Measurements from ENCODE around the gene THEMIS. TPM values are rescaled to one million over a fixed set of nuclear protein-coding genes. Genes with fewer than 3 reads are reported as not detected.

Gene THEMIS
- total and polyA plus RNA-seq, 2 experiments from 2014 or later: not detected

DNA sequence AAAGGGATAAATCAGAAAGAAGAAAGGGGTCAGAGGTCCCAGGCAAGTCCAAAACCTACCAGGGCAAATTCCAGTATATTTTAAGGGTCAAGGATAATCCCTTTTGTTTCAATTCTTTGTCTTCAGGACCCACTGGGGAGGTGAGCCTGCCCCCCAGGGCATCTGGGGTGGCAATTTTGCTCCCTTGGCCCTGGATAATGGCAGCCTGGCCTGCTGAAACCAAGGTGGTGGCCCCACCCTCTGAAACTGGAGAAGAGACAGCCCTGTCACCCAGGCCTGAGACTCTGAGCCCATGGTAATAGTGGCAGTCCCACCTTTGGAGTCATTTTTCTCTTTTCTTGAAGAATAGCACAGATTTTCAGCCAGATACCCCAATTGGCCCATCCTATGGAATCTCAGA lies 205.8 kb downstream of the THEMIS start (continued):
- TF ChIP-seq, protein P1, sequence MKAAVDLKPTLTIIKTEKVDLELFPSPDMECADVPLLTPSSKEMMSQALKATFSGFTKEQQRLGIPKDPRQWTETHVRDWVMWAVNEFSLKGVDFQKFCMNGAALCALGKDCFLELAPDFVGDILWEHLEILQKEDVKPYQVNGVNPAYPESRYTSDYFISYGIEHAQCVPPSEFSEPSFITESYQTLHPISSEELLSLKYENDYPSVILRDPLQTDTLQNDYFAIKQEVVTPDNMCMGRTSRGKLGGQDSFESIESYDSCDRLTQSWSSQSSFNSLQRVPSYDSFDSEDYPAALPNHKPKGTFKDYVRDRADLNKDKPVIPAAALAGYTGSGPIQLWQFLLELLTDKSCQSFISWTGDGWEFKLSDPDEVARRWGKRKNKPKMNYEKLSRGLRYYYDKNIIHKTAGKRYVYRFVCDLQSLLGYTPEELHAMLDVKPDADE (IDR thresholded peaks at IDR 0.05): no peak
- TF ChIP-seq EZH2 (IDR thresholded peaks at IDR 0.05; ENCODE audit: low read depth, unreplicated experiment): no peak
- TF ChIP-seq ZNF114 (CRISPR knock-in tag; IDR thresholded peaks at IDR 0.05): no peak
- no peak for TF ChIP-seq EZH2phosphoT487 (IDR thresholded peaks at IDR 0.05; ENCODE audit: unreplicated experiment)

DNA sequence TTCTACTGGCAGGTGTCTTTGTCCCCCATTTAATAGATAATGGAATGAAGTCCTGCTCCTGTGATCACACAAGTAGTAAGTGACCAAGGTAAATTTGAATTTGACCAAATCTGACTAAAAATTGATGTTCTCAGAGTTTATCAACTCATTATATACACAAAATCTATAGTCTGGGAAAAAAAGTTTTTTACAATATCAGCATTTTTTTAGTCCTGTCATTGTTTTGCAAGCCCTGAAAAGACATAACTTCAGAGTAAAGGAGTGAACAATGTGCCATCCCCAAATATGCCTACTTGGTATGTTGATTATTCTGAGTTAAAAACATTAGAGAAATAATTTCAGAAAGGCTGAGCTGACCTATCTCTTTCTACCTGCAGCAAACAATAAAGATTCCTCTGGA lies 209.7 kb downstream of the THEMIS start:
- no peak overlapping the region for H3K4me3 Mint-ChIP-seq
- H3K4me1 Mint-ChIP-seq: peaks cover 4% of the 10 kb centered on the region; the same call in 2 of the 3 replicates
- Histone ChIP-seq H3K79me2 (replicated peaks; ENCODE audit: insufficient read depth) (no peaks in the 10 kb centered on the region), H3F3A (replicated peaks; ENCODE audit: low read depth) (no peaks in the 10 kb centered on the region), H3K27ac (ENCODE audit: low read depth) (no peak overlapping the region), H3K4me2 (no peak overlapping the region), H3K4me1 (ENCODE audit: insufficient read depth) (no peaks in the 10 kb centered on the region), H3K4me3 (no peak overlapping the region), H3K9me2 (ENCODE audit: insufficient read depth) (no peaks in the 10 kb centered on the region), H3K27me3 (ENCODE audit: insufficient read depth) (no peaks in the 10 kb centered on the region), H4K20me1 (replicated peaks; ENCODE audit: insufficient read depth) (no peaks in the 10 kb centered on the region), H3K36me3 (ENCODE audit: insufficient read depth) (no peaks in the 10 kb centered on the region), H2AFZ (no peak overlapping the region)
- H3K9me3 Mint-ChIP-seq: peaks cover 8% of the 10 kb centered on the region; the same call in 2 of the 3 replicates
- no peak overlapping the region for H3K27ac Mint-ChIP-seq
- ATAC-seq (no peak), DNase-seq (ENCODE audit: low spot score) (no peak)
- TF ChIP-seq NANOG (IDR thresholded peaks at IDR 0.05; ENCODE audit: borderline replicate concordance): no peak
- TF ChIP-seq EZH2 (IDR thresholded peaks at IDR 0.05; ENCODE audit: low read depth, unreplicated experiment): no peak
- TF ChIP-seq ZNF331 (CRISPR knock-in tag; IDR thresholded peaks at IDR 0.05; ENCODE audit: low read depth): no peak
- no peak for TF ChIP-seq EZH2phosphoT487 (IDR thresholded peaks at IDR 0.05; ENCODE audit: unreplicated experiment)
- H3K36me3 Mint-ChIP-seq (ENCODE audit: low read depth): no peaks in the 10 kb centered on the region
- no peaks in the 10 kb centered on the region for H3K27me3 Mint-ChIP-seq (ENCODE audit: insufficient read depth, low read depth, poor library complexity)

DNA sequence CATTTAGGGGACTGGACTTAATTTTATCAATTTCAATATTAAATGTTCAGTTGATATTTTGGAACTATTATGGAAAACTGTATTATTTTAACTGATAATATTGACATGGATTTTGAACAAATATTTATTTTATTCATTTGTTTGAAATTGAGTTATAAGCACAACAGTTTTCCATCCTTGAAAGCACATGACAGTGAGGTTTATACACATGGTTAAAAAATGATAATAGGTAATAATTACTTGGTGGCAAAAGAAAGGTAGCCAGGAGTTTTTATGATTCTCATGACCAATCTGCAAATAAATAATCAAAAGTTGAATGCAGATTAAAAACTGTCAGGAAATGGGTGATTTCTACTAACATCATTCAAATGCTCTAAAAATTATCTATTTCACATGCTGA lies 210.3 kb downstream of the THEMIS start:
- H3K27me3 Mint-ChIP-seq (ENCODE audit: insufficient read depth, low read depth, poor library complexity): no peaks in the 10 kb centered on the region
- ATAC-seq: no peak
- H3K4me3 ChIP-seq: no peak overlapping the region
- H3K4me3 Mint-ChIP-seq: no peak overlapping the region
- no peak overlapping the region for H3K27ac Mint-ChIP-seq
- no peaks in the 10 kb centered on the region for H3K27me3 ChIP-seq (ENCODE audit: insufficient read depth)
- H3K4me1 ChIP-seq (ENCODE audit: insufficient read depth): no peaks in the 10 kb centered on the region
- peaks cover 4% of the 10 kb centered on the region; the same call in 2 of the 3 replicates for H3K4me1 Mint-ChIP-seq
- H3K4me2 ChIP-seq: no peak overlapping the region
- H3K27ac ChIP-seq (ENCODE audit: low read depth): no peak overlapping the region
- no peaks in the 10 kb centered on the region for H3K36me3 Mint-ChIP-seq (ENCODE audit: low read depth)
- no peaks in the 10 kb centered on the region for H3K79me2 ChIP-seq (replicated peaks; ENCODE audit: insufficient read depth)
- no peak for DNase-seq (ENCODE audit: low spot score)
- H3K36me3 ChIP-seq (ENCODE audit: insufficient read depth): no peaks in the 10 kb centered on the region
- H3F3A ChIP-seq (replicated peaks; ENCODE audit: low read depth): no peaks in the 10 kb centered on the region
- H4K20me1 ChIP-seq (replicated peaks; ENCODE audit: insufficient read depth): no peaks in the 10 kb centered on the region
- no peak overlapping the region for H2AFZ ChIP-seq
- no peaks in the 10 kb centered on the region for H3K9me2 ChIP-seq (ENCODE audit: insufficient read depth)
- peaks cover 8% of the 10 kb centered on the region; the same call in 2 of the 3 replicates for H3K9me3 Mint-ChIP-seq
- no peak for TF ChIP-seq EZH2phosphoT487 (IDR thresholded peaks at IDR 0.05; ENCODE audit: unreplicated experiment)
- no peak for TF ChIP-seq NANOG (IDR thresholded peaks at IDR 0.05; ENCODE audit: borderline replicate concordance)
- TF ChIP-seq, protein P2, sequence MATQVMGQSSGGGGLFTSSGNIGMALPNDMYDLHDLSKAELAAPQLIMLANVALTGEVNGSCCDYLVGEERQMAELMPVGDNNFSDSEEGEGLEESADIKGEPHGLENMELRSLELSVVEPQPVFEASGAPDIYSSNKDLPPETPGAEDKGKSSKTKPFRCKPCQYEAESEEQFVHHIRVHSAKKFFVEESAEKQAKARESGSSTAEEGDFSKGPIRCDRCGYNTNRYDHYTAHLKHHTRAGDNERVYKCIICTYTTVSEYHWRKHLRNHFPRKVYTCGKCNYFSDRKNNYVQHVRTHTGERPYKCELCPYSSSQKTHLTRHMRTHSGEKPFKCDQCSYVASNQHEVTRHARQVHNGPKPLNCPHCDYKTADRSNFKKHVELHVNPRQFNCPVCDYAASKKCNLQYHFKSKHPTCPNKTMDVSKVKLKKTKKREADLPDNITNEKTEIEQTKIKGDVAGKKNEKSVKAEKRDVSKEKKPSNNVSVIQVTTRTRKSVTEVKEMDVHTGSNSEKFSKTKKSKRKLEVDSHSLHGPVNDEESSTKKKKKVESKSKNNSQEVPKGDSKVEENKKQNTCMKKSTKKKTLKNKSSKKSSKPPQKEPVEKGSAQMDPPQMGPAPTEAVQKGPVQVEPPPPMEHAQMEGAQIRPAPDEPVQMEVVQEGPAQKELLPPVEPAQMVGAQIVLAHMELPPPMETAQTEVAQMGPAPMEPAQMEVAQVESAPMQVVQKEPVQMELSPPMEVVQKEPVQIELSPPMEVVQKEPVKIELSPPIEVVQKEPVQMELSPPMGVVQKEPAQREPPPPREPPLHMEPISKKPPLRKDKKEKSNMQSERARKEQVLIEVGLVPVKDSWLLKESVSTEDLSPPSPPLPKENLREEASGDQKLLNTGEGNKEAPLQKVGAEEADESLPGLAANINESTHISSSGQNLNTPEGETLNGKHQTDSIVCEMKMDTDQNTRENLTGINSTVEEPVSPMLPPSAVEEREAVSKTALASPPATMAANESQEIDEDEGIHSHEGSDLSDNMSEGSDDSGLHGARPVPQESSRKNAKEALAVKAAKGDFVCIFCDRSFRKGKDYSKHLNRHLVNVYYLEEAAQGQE (IDR thresholded peaks at IDR 0.05; ENCODE audit: unreplicated experiment): no peak
- no peak for TF ChIP-seq ZNF331 (CRISPR knock-in tag; IDR thresholded peaks at IDR 0.05; ENCODE audit: low read depth)
- no peak for TF ChIP-seq JUNB (IDR thresholded peaks at IDR 0.05; ENCODE audit: unreplicated experiment)
- TF ChIP-seq, protein P3, sequence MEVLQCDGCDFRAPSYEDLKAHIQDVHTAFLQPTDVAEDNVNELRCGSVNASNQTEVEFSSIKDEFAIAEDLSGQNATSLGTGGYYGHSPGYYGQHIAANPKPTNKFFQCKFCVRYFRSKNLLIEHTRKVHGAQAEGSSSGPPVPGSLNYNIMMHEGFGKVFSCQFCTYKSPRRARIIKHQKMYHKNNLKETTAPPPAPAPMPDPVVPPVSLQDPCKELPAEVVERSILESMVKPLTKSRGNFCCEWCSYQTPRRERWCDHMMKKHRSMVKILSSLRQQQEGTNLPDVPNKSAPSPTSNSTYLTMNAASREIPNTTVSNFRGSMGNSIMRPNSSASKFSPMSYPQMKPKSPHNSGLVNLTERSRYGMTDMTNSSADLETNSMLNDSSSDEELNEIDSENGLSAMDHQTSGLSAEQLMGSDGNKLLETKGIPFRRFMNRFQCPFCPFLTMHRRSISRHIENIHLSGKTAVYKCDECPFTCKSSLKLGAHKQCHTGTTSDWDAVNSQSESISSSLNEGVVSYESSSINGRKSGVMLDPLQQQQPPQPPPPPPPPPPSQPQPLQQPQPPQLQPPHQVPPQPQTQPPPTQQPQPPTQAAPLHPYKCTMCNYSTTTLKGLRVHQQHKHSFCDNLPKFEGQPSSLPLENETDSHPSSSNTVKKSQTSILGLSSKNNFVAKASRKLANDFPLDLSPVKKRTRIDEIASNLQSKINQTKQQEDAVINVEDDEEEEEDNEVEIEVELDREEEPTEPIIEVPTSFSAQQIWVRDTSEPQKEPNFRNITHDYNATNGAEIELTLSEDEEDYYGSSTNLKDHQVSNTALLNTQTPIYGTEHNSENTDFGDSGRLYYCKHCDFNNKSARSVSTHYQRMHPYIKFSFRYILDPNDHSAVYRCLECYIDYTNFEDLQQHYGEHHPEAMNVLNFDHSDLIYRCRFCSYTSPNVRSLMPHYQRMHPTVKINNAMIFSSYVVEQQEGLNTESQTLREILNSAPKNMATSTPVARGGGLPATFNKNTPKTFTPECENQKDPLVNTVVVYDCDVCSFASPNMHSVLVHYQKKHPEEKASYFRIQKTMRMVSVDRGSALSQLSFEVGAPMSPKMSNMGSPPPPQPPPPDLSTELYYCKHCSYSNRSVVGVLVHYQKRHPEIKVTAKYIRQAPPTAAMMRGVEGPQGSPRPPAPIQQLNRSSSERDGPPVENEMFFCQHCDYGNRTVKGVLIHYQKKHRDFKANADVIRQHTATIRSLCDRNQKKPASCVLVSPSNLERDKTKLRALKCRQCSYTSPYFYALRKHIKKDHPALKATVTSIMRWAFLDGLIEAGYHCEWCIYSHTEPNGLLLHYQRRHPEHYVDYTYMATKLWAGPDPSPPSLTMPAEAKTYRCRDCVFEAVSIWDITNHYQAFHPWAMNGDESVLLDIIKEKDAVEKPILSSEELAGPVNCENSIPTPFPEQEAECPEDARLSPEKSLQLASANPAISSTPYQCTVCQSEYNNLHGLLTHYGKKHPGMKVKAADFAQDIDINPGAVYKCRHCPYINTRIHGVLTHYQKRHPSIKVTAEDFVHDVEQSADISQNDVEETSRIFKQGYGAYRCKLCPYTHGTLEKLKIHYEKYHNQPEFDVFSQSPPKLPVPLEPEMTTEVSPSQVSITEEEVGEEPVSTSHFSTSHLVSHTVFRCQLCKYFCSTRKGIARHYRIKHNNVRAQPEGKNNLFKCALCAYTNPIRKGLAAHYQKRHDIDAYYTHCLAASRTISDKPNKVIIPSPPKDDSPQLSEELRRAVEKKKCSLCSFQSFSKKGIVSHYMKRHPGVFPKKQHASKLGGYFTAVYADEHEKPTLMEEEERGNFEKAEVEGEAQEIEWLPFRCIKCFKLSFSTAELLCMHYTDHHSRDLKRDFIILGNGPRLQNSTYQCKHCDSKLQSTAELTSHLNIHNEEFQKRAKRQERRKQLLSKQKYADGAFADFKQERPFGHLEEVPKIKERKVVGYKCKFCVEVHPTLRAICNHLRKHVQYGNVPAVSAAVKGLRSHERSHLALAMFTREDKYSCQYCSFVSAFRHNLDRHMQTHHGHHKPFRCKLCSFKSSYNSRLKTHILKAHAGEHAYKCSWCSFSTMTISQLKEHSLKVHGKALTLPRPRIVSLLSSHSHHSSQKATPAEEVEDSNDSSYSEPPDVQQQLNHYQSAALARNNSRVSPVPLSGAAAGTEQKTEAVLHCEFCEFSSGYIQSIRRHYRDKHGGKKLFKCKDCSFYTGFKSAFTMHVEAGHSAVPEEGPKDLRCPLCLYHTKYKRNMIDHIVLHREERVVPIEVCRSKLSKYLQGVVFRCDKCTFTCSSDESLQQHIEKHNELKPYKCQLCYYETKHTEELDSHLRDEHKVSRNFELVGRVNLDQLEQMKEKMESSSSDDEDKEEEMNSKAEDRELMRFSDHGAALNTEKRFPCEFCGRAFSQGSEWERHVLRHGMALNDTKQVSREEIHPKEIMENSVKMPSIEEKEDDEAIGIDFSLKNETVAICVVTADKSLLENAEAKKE (CRISPR knock-in tag; IDR thresholded peaks at IDR 0.05): no peak
- no peak for TF ChIP-seq EZH2 (IDR thresholded peaks at IDR 0.05; ENCODE audit: low read depth, unreplicated experiment)
